GM12864 (cell line): Measurements from ENCODE around the gene E2F1.

Experiments used
- DNase-seq: peaks from one replicate; pipeline ENCODE4 v3.0.0-alpha.2; 2011; ENCODE audit warnings: low read depth
- H3K4me3 ChIP-seq: 2 replicates; pipeline ENCODE4 v1.5.1; 2011; ENCODE audit warnings: mild to moderate bottlenecking, low read depth, low read length, control low read depth
- CTCF ChIP-seq: IDR thresholded peaks from 2 replicates; pipeline ENCODE4 v1.5.1; 2011; ENCODE audit warnings: low read depth, mild to moderate bottlenecking, moderate library complexity, low read length, control low read depth, inconsistent platforms; ENCODE audit errors: missing control alignments

The E2F1 gene

DNA sequence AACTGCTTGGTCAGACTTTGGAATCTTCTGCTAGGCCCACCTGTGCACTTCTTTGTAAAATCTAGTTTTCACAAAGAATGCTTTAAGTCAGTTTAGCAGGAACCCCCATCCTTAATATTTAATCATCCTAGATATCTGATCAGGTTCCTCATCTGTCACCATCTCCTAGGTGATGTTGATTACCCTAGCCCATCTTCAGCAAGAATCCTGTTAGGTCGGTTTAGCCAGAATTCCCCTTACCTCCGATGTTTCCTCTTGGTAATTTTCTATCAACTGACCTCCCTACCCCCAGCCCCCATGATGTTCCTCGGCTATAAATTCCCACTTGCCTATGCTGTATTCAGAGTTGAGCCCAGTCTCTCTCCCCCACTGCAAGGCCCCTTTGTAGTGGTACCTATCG is 42.9 kb upstream of the E2F1 start:
- H3K4me3 ChIP-seq: no peak overlapping the region
- no peak for DNase-seq
- no peak for TF ChIP-seq CTCF

- H3K4me3 ChIP-seq: no peak overlapping the region
- DNase-seq: no peak
- no peak for TF ChIP-seq CTCF
Observed at GRCh38 chr20:33728463-33728862, 42.3 kb upstream of the E2F1 start.

DNA sequence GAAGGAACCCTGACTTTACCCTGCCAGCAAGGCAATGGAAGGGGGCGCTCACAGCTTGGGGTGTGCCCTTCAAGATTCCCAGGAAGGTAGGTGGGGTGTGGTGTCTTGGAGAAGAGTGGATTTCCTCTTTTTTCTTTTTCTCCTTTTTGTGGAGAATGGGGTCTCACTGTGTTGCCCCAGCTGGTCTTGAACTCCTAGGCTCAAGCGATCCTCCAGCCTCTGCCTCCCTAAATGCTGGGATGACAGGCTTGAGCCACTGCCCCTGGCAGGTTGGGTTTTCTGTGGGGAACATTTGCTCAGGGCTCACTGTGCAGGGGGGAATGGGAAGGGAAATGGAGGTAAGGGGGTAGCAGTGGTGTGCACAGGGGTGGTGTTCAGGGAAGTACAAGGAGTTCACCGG is 41.6 kb upstream of the E2F1 start:
- H3K4me3 ChIP-seq: no peak overlapping the region
- no peak for TF ChIP-seq CTCF

DNA sequence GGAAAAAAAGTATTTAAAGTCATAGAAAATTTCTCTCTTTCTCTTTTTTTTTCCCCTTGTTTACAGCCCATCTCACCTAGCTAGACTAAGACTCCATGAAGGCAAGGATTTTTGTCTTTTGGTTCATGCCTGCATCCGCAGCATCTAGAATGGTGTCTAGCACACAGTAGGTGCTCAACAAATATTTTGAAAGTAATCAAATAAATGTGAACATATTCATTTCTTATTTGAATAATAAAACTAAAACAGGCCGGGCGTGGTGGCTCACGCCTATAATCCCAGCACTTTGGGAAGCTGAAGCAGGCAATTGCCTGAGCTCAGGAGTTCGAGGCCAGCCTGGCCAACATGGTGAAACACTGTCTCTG is 40.9 kb upstream of the E2F1 start:
- H3K4me3 ChIP-seq: no peak overlapping the region
- no peak for DNase-seq
- TF ChIP-seq CTCF: no peak

More for the DNA sequence above, 41.6 kb upstream of the E2F1 start:
- DNase-seq: no peak

DNA sequence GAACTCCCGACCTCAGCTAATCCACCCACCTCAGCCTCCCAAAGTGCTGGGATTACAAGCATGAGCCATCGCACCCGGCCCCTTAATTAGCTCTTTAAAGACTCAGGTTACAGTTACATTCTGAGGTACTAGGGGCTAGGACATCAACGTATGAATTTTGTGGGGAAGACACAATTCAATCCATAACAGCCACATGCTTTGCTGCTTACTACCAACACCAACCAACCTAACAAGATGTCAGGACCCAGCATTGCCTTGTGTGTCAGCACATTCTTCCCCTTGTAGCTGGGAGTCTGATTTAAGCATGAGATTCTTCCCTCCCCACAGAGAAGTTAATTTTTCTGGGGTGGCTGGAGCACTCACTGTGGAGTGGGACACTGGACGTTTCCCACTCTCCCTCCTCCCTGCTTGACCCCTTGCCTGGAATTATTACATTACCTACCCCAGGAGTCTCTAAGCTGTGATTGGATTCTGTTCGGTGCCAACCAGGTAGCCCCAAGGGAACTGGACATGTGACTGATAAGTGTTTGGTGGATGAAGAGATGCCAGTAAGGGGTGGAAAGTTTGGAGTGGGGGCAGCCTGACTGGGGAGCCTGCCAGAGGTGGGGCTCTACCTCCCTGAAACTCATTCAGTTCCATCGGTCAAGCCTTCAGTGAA is 39.6 kb upstream of the E2F1 start:
- no peak for DNase-seq
- no peak overlapping the region for H3K4me3 ChIP-seq
- no peak for TF ChIP-seq CTCF

- no peak for TF ChIP-seq CTCF
- no peak overlapping the region for H3K4me3 ChIP-seq
- no peak for DNase-seq
Observed at GRCh38 chr20:33724439-33725094, 38.4 kb upstream of the E2F1 start.

DNA sequence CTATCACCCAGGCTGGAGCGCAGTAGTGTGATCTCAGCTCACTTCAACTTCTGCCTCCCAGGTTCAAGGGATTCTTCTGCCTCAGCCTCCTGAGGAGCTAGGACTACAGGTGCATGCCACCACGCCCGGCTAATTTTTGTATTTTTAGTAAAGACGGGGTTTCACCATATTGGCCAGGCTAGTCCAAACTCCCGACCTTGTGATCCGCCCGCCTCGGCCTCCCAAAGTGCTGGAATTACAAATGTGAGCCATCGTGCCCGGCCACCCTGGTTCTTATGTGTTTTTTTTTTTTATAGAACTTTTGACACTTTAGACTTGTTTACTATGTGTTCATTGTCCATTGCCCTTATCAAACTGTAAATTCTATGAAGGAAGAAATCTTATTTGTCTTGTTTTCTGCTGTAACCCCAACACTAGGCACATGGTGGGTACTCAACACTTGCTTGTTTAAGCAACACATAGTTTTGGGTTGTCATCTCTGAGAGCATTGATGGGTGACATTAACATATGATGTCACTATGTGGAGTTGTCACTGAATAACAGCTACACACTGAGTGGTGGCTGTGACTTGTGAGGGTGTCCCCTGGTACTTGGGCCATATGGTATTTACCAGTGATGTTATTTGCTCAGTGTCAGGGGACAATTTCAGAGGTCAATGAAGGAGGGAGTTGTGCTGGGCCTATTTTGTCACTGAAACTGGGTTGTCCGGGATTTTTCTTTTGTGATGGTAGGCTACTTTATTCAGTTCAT is 35.4 kb upstream of the E2F1 start:
- H3K4me3 ChIP-seq: no peak overlapping the region
- no peak for TF ChIP-seq CTCF
- no peak for DNase-seq
